Ascending aorta (tissue), 2 donors: ENCODE results near the gene KLHDC9. TPM values are rescaled to one million over a fixed set of nuclear protein-coding genes. Genes with fewer than 3 reads are reported as not detected.
"Not testable (repeated sequence)": the region's sequence is repeated elsewhere in the genome, so short reads cannot be mapped to it uniquely, and the experiment has no call there.

Experiments used
- DNase-seq, 2 donors: peaks; one replicate each; pipeline ENCODE4 v3.0.0-alpha.2; 2019; ENCODE audit warnings: low spot score in 2 of 2
- H3K27ac ChIP-seq, 2 donors: fragments of 200-600 bp; sonication (generic); one replicate each; pipeline ENCODE4 v1.5.1; 2016 to 2017; ENCODE audit warnings: mild to moderate bottlenecking in 1 of 2
- H3K27me3 ChIP-seq: fragments of 200-600 bp; sonication (generic); one replicate; pipeline ENCODE4 v1.5.1; 2017
- H3K36me3 ChIP-seq, 2 donors: fragments of 200-600 bp; sonication (generic); one replicate each; pipeline ENCODE4 v1.5.1; 2016
- H3K4me1 ChIP-seq, 2 donors: fragments of 200-600 bp; sonication (generic); one replicate each; pipeline ENCODE4 v1.5.1; 2016 to 2017; ENCODE audit warnings: mild to moderate bottlenecking in 1 of 2
- H3K4me3 ChIP-seq, 2 donors: fragments of 200-600 bp; sonication (generic); one replicate each; pipeline ENCODE4 v1.5.1; 2016 to 2017; ENCODE audit warnings: mild to moderate bottlenecking in 1 of 2
- H3K9me3 ChIP-seq, 2 donors: fragments of 200-600 bp; sonication (generic); one replicate each; pipeline ENCODE4 v1.5.1; 2016
- intact Hi-C: fragments of 100-400 bp; cut with DNase I; formaldehyde crosslinking; loops from one replicate; pipeline ENCODE4 v1.15.1; 2023
- total RNA-seq: library from RNA; depleted of rRNA; stranded (reverse); fragments of >200 nt; gene quantifications from one replicate; pipeline ENCODE4 v1.1.0, GENCODE V29; 2016
- TF ChIP-seq, protein P1 (sequence below), 3 experiments: fragments of 200-600 bp in 2 of 3; fragments of 450-650 bp in 1 of 3; sonication (generic) in 2 of 3; IDR thresholded peaks; one replicate each; pipeline ENCODE4 v1.5.1; 2016 to 2019; ENCODE audit warnings: antibody characterized with exemption in 3 of 3, mild to moderate bottlenecking in 1 of 3, moderate library complexity in 1 of 3

Gene KLHDC9
- total RNA-seq, 1 donor from 2014 or later = 0.32 TPM

DNA sequence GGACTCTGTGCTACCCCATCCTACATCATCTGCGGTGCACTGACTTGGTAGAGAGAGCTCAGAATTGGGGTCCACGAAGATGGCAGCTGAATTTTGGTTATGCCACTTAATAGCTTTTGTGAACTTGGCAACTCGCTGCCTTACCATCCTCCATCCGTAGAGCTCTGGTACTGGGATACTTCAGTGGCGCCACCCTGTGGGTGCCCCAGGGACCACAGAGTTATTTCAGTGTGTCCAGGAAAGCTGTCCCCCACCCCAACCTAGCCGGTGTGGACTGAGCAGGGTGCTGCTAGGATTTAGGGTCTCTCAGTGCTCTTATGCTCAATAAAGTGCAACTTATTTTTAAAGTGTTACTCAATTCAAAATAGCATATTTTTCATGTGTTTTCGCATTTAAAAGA is 43.4 kb upstream of the KLHDC9 start:
- no peak for DNase-seq
- Histone ChIP-seq H3K27ac (no peak overlapping the region), H3K4me3 (no peak overlapping the region), H3K4me1 (no peaks in the 10 kb centered on the region), H3K36me3 (no peaks in the 10 kb centered on the region), H3K9me3 (no peaks in the 10 kb centered on the region), H3K27me3 (no peaks in the 10 kb centered on the region)
- TF ChIP-seq, protein P1, sequence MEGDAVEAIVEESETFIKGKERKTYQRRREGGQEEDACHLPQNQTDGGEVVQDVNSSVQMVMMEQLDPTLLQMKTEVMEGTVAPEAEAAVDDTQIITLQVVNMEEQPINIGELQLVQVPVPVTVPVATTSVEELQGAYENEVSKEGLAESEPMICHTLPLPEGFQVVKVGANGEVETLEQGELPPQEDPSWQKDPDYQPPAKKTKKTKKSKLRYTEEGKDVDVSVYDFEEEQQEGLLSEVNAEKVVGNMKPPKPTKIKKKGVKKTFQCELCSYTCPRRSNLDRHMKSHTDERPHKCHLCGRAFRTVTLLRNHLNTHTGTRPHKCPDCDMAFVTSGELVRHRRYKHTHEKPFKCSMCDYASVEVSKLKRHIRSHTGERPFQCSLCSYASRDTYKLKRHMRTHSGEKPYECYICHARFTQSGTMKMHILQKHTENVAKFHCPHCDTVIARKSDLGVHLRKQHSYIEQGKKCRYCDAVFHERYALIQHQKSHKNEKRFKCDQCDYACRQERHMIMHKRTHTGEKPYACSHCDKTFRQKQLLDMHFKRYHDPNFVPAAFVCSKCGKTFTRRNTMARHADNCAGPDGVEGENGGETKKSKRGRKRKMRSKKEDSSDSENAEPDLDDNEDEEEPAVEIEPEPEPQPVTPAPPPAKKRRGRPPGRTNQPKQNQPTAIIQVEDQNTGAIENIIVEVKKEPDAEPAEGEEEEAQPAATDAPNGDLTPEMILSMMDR (IDR thresholded peaks at IDR 0.05) = no peak
- intact Hi-C loops = no loop called here

DNA sequence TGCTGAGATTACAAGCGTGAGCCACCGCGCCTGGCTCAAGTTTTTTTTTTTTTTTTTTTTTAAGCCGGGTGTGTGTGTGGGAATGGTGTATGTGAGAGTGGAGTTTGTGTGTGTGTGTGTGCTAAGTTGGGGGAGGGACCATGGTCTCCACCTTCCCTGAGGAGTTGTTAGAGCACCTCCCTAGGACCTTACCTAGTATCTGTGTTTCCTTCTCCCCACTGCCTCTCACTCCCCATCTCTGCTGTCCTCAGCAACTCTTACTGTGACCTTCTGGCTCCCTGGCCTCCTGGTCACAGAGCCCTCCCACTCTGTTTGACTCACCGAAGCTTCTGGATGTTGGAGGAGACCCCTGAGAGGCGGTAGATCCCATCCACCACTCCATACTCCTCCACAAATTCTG is 38.9 kb upstream of the KLHDC9 start:
- Histone ChIP-seq H3K27me3 (no peaks in the 10 kb centered on the region), H3K36me3 (no peaks in the 10 kb centered on the region), H3K4me1 (no peaks in the 10 kb centered on the region), H3K27ac (no peak overlapping the region), H3K4me3 (no peak overlapping the region), H3K9me3 (no peaks in the 10 kb centered on the region)
- intact Hi-C loops = no loop called here
- TF ChIP-seq, protein P1 (IDR thresholded peaks at IDR 0.05) = no peak
- no peak for DNase-seq

DNA sequence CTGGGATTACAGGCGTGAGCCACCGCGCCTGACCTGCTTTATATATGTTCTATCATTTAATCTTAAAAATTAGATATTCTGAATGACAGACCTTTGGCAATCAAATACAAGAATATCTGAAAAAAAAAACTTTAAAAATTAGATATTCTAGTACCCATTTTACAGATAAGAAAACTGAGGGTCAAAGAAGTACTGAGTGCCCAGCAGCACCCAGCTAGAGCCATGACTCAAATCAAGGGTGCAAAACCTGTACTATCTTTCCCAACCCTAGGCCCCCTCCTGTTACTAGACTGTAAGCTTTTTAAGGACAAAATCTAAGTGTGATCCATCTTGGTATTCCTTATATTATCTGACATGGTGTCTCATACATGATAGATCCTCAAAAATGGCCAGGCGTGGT is 36.7 kb upstream of the KLHDC9 start:
- intact Hi-C loops = no loop called here
- H3K9me3 ChIP-seq = no peaks in the 10 kb centered on the region
- H3K4me3 ChIP-seq = no peak overlapping the region
- no peak for DNase-seq
- H3K4me1 ChIP-seq = no peaks in the 10 kb centered on the region
- H3K27ac ChIP-seq = no peak overlapping the region
- no peaks in the 10 kb centered on the region for H3K36me3 ChIP-seq
- no peaks in the 10 kb centered on the region for H3K27me3 ChIP-seq
- TF ChIP-seq, protein P1 (IDR thresholded peaks at IDR 0.05) = no peak

DNA sequence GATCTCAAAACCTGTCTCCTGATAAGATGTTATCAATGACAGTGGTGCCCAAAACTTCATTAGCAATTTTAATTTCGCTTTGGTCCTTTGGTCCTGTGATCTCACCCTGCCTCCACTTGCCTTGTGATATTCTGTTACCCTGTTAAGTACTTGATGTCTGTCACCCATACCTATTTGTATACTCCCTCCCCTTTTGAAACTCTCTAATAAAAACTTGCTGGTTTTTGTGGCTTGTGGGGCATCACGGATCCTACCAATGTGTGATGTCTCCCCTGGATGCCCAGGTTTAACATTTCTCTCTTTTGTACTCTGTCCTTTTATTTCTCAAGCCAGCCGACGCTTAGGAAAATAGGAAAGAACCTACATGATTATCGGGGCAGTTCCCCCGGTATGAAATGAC is 34.2 kb upstream of the KLHDC9 start:
- intact Hi-C loops, H3K4me1 ChIP-seq, H3K27ac ChIP-seq, H3K36me3 ChIP-seq, H3K4me3 ChIP-seq, DNase-seq, H3K27me3 ChIP-seq, H3K9me3 ChIP-seq: not testable (repeated sequence)

- H3K4me3 ChIP-seq, H3K27ac ChIP-seq, H3K27me3 ChIP-seq, DNase-seq, H3K36me3 ChIP-seq, intact Hi-C loops, H3K4me1 ChIP-seq, H3K9me3 ChIP-seq: not testable (repeated sequence)
Measured at GRCh38 chr1:161065681-161066080, 32.5 kb upstream of the KLHDC9 start.

DNA sequence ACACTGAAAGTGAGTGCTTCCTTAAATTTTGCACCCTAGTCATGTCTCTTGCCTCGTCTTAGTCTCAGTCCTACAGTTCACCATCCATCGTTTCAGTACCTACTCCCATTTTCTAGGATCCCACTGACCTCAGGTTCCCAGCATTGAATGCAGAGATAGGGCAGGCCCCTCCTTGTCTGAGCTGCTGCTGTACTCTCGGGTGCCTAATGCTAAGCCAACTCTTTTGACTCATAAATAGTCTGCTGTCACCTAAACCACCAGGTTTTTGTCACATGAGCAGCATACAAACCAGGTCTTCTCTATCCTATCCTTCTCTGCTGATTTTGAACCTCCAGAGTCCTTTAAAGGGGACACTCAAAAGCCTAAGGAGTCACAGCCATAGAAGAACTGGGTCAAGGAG is 31.5 kb upstream of the KLHDC9 start:
- Histone ChIP-seq H3K36me3 (no peaks in the 10 kb centered on the region), H3K9me3 (no peaks in the 10 kb centered on the region), H3K4me1 (no peaks in the 10 kb centered on the region), H3K27ac (no peak overlapping the region), H3K4me3 (no peak overlapping the region), H3K27me3 (no peaks in the 10 kb centered on the region)
- DNase-seq = no peak
- intact Hi-C loops = no loop called here
- TF ChIP-seq, protein P1 (IDR thresholded peaks at IDR 0.05) = no peak
